Embryonic facial prominence (tissue), 1 donor: Measurements from ENCODE around the gene GNB1L.
"Not testable (repeated sequence)": the region's sequence is repeated elsewhere in the genome, so short reads cannot be mapped to it uniquely, and the experiment has no call there.

ENCODE experiments used
- DNase-seq: peaks from one replicate; pipeline ENCODE4 v3.0.0-alpha.2; 2016; ENCODE audit errors: extremely low spot score

GNB1L gene

DNA sequence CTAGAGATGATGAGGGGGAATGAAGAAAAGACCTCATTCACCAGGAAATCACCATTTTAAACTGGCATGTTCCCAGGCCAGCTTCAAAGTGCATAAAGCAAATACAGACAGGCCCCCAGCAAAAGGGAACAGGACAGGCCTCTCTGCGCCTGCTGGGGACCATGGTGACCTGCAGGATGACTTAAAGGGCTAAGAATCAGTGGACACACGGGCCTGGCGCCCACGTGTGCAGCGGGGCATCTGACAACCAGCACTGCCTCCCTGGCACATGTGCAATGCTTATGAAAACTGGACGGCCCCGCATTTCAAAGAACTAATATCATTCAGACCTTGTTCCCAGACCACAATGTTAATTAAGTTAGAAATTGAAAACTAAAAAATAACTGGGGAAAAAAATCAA, 58.5 kb downstream of the GNB1L start:
- DNase-seq = no peak

DNA sequence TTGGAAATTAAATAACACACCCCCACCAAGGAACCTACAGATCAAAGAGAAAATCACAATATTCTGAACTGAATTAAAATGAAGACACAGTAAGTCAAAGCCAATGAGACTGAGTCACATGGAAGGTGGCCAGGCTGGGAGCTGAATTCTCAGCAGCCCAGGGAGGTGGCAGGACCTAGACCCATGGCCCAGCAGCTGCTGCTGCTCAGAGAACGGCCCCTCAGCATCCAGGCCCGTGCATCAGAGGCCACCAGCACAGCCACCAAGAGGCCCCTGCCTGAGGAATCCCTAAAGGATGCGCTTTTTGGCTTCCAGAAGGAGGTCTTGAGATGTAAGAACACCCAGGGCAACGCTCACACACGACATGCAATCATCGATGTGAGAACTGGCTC, 59.1 kb downstream of the GNB1L start:
- DNase-seq = no peak

DNA sequence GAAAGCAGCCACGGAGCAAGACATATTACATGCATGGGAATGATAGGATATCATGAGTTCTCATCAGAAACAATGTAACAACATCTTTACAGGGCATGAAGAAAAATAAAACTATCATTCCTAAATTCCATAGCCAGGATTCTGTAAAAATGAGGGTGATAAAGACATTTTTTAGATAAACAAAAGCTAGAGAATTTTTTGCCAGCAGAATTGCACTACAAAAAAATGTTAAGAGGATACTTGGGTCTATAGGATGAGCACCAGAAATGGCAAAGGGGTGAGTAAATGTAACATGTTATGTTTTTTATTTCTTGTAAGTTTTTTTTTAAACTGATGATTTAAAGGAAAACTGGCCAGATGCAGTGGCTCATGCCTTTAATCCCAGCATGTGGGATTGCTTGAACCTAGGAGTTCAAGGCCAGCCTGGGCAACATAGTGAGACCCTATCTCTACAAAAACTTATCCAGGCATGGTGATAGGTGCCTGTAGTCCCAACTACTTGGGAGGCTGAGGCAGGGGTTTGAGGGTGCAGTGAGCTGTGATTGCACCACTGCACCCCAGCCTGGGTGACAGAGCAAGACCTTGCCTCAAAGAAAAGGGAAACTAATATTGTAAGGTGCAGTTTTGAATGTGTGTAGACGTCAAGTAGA, 60.9 kb downstream of the GNB1L start:
- DNase-seq = no peak

DNA sequence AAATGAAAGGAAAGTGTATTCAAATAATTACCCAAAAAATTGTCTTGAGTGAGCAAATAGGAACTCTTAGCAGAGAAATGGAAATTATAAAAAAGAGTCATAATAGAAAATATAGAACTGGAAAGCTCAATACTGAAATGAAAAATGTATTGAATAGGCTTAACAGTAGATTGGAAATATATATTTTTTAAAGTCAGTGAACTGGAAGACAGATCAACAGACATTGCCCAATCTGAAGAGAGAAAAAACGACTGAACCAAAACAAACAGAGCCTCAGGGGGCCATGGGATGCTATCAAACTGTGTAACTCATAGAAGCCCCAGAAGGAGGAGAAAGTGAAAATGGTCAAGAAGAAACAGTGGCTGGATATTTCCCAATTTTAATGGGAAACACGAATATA, 61.5 kb downstream of the GNB1L start:
- no peak for DNase-seq

DNA sequence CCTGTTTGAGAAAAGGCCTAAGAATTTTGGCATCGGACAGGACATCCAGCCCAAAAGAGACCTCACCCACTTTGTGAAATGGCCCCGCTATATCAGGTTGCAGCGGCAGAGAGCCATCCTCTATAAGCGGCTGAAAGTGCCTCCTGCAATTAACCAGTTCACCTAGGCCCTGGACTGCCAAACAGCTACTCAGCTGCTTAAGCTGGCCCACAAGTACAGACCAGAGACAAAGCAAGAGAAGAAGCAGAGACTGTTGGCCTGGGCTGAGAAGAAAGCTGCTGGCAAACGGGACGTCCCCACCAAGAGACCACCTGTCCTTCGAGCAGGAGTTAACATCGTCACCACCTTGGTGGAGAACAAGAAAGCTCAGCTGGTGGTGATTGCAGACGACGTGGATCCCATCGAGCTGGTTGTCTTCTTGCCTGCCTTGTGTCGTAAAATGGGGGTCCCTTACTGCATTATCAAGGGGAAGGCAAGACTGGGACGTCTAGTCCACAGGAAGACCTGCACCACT, 62.2 kb downstream of the GNB1L start:
- not testable (repeated sequence) for DNase-seq

DNA sequence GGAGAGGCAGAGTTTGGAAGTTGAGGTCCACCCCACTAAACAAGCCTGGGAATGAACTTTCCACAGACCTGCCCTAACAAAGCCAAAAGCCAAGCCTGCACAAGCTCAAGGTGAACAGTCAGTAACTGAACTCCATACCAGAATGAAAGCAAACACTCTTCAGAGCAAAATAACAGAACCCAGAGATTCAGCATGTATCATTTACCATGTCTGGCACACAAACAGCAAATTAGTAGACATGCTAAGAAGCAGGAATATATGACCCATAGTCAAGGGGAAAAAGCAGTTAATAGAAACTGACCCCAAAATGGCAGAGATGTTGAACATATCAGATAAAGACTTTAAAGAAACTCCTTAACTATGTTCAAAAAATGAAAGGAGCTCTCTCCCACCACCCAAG, 62.8 kb downstream of the GNB1L start:
- DNase-seq = no peak

DNA sequence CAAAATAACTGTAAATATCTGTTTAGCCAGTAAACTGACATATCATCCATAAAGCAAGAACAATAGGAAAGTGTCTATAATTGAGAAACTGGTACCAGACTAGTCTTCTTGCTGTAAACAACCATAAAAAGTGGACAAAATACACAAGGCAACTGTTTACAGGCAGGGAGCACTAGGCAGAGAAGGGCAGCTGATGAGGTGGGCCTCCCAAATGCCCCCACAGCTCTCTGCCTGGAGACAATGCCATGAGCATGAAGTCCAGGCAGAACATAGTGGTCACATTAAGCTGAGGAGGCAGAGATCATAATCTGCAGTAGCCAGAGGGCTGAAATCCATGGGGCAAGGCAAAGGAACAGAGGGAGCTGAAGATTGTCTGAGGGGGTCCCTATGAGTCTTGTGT, 63.4 kb downstream of the GNB1L start:
- DNase-seq = no peak

DNA sequence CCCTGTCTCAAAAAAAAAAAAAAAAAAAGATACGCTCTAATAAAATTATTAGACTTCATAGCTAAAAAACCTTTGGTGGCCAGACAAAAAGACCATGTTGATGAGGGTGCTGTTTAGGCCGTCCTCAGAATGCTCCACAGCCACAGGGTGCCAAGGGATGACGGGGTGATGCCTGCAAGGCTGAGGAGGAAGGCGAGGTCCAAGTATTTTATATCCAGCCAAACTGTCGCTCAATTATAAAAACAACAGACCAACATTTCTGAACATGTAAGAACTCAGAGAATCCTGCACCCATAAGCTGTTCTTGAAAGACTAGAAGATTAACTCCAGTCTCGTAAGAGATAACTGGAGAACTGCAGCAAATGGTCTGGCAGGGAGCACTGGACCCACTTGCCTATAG, 64.8 kb downstream of the GNB1L start:
- no peak for DNase-seq

DNA sequence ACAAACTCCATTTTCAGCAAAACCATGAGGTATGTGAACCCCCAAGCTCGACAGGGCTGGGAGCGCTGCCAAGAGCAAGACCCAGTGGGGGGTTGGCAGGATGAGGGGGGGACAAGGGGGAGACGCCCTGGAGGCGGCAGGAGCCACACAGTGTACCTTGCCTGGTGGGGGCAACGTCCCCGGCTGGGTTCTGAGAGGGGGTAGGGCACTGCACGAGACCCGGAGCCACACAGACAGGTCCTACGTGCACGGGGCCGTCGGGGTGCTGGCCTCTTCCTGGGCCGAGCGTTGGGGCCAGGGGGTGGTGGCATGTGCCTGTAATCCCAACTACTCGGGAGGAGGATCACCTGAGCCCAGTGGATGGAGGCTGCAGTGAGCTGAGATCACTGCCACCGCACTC, 65.3 kb downstream of the GNB1L start:
- no peak for DNase-seq

DNA sequence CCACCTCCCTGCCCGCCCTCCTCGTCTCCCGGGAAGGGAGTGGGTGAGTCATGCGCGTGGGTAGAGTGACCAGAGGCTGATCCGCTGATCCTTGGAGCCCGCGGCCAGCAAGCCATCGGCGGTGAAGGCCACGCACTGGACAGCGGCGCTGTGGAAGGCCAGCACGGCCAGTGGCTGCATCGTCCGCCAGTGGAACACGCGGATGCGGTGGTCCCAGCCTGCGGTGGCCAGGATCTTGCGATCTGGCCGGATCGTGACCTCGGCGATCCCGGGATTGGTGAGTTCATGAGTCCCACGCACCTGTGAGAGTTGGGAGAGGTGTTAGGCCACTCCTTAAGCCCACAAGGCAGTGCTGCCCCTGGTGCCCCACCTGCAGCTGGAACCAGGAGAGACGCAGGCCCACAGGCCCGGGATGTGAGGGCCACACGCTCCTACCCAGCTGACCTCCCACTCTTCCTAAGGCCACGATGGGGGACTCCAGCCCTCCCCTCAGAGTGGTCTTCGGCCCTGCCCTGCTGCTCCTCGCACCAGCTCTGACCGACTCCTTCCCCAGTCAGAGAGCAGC, 65.9 kb downstream of the GNB1L start:
- DNase-seq = no peak

DNA sequence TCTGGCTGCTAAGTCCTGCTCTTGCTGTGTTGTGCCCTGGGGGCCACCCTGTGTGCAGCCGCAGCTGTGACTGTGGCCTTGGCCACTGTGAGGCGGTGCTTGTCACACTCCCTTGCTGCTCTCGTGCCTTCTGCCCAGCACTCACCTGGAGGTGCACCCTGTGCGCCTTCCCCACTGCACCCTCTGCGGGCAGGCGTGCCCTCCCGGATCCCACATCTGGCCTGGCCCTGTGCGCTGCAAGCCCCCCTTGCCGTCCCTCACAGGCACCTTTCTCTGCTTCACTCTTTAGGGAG, 66.9 kb downstream of the GNB1L start:
- DNase-seq = no peak

DNA sequence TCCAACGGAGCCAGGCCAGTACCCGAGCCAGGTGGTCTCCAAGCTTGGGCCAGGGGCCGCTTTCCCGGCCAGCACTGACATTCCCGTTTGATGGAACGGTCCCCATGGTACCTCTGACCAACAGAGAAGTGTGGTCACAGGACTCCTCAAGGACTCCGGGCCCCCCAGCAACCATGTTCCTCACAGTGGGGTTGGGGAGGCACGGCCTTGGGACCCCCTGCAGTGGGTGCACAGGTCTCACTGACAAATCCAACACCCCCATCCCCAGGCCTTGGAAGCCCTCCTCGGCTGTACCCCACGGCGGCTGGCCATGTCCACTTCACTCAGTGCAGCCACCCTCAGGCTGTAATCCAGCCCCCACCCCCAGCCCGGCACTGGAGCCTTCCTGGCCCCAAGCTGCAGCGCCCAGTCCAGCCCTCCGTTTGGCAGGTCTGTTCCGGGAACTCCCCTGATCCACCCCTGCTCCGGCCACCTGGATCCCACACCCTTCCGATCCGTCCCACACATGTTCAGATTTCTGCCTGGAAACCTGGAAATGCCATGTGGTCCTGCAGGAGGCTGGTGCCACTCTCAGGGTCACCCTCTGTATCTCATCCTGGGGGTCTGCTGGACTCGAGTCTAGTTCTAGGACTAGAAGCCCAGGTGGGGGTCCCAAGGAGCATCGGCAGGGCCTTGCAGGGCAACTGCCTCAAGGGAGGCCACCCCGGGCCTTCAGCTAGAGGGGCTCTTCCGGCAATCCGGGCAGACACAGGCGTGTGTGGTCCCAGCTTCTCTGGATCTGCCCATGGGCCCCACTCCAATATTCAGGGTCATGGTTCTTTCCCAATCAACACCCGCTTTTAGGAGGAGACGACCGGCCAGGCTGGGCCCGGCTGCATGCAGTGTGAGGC, 67.5 kb downstream of the GNB1L start:
- DNase-seq = no peak

DNA sequence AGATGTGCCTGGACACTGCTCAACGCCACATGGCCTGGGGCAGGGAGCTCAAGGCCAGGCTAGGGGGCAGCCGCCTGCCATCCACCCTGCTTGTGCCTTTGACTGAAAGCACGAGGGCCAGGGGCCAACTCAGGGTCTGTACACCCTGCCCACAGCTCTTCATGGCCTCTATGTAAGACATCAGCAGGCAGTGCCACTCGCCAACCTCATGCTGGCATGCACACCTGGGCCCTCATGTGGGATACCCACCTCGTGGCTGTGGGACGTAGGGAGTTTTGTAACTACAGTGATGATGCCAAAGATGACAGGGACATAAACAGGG, 68.4 kb downstream of the GNB1L start:
- DNase-seq = no peak

DNA sequence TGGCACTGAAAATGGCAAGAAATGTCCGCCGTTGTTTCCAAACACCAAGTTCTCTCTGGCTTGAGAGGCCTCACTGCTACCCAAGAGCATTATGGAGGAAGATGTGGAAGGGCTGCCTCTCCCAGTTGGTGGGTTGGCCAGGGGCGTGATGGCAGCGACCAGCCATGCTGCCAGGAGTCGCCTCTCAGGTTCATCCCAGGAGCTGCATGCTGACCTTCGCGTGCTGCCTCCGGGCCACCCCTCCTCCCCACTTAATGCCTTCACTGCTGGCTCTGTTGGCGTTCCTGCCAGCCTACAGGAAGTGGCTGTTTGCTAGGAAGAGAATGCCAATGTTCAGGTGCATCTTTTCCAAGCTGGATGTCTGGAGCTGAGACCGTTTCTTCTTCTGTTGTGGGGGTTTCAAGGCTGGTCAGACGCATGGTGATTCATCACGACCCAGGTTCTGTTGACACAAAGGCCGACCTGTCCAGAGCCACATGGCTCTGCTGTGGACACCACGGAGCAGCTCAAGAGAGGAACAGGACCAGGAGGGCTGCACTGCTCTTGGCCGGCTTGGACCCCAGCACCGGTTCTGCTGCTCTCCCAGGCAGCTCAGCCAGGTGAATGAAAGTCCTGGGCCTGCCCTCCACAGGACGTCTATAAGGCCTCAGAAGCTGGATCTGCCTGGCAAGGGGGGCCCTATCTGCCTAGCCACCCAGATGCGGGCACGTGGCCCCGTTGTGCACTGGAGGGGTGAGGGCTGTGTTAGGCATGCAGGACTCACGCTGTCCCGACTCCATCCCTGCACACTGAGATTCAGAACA, 69.0 kb downstream of the GNB1L start:
- DNase-seq = no peak

DNA sequence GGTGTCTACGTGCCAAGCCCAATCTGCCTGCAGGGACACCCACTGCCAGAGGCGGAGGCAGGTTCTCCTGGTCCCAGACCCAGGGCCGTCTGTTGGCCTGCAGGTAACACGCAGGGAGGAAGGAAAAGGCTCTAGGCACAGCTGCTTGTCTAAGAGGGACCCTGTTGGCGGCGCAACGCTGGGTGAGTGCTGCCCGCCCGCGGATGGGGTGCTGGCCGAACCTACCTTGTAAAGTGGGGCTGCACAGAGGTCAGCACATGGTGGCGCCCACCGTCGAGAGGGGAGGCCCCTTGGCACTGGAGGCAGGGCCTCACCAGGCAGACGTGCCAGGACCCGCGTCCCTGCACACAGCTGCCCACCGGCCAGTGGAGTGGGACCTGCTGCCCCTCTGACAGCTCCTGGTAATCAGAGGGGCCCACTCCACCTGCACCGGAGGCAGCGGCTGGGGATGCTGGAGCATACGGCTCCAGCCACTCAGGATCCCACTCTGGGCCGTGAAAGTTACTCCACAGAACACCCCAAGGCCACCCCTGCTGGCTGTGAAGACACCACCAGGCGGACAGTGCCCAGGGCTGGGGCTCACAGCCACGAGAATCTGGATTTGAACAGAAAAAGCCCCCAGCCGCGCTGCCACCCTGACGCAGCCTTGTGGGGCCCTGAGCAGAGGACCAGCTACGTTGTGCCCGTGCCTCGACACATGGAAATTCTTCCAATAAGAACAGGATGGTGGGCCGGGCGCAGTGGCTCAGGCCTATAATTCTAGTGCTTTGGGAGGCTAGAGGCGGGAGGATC, 70.1 kb downstream of the GNB1L start:
- no peak for DNase-seq

DNA sequence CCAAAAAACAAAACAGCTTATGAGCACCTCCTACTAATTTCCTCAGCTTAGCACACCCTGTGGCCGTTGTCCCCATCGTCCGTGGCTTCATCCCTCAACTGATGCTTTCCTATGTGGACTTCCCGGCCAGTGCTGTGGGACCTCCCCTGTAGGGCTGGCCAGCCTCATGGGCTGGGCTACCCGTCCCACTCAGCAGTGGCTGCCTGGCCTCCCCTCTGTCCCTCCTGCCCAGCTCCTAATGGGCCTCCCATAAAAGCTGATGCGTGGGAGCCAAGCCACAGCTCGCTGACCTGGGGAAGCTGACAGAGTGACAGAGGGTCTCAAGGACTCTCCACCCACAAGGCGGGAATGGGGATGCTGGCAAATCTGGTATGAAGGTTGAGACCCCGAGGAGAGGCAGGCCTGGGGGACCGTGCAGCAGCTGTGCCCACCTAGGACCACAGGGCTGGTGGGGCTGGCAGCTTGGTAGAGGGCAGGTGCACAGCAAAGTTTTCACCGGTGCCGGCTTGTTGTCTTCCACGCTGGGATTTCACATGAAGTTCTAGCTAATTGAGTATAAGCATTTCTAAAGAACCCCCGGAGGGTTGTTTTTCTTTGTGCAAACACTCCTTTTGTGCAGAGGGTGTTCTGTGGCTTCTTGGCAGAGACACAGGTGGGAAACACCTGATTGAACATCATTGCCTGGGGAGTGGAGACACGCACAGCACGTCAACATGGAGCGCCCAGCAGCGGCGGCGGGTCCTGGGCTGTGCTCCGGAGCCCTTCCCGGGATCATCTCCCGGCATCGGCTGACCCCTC, 70.9 kb downstream of the GNB1L start:
- DNase-seq = no peak

DNA sequence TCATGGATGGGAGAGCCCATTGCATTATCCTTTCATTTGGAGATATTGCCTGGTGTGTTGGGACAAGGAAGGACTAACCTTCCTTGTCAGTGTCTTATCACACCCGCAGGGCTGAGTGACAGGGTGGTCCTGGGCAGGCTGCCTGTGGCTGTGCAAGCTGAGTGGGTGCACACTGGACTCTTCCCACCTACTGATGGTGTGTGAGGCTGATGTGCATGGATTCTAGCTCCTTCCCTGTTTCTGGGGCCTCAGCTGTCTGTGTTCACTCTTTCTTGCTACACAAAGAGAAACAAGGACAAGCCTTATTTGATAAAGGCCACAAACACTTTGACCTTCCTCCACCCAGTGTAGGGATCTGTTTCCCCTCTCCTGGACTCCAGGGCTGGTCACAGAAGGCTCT, 72.1 kb downstream of the GNB1L start:
- no peak for DNase-seq

DNA sequence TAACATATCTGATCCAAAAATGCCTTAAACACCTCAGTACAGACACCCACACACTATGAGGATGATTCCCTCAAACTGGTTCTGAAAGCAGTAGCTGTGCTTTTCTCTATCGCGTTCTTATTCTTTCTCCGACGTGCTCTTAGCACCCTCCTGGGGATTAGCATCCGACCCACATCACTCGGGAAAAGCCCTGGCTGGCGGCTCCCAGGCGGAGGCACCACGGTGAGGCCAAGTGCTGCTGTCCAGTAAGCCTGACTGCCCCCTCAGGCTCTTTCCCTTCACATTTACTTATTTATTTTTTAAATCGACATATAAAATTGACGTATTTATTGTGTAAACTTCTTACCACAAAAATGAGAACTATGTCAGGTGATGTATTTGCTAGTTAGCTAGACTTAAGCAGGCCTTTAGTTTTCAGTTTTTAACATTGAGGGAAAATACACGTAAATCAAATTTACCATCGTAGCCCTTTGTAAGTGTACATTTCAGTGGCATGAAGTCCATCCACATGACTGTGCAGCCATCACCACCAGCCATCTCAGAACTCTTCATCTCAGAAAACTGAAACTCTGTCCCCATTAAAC, 74.9 kb downstream of the GNB1L start:
- no peak for DNase-seq

DNA sequence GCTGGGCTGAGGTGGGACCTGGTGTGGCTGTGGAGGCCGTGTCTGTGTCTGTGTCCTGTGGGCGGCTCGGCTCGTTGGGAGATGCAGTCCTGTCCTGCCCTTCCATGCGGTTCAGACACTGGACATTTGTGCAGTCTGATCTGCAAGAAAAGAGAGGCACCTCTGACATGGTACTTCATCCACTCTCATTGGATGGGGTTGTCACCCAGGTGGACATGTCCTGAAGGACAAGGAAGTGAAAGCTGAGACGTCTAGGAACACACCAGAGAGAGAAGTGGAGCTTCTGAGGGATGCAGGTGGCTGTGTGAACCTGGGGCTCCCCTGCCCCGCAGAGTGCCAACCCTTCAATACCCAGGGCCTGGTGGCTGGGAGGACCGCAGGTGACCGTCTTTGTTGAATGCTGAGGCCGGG, 75.7 kb downstream of the GNB1L start:
- no peak for DNase-seq

DNA sequence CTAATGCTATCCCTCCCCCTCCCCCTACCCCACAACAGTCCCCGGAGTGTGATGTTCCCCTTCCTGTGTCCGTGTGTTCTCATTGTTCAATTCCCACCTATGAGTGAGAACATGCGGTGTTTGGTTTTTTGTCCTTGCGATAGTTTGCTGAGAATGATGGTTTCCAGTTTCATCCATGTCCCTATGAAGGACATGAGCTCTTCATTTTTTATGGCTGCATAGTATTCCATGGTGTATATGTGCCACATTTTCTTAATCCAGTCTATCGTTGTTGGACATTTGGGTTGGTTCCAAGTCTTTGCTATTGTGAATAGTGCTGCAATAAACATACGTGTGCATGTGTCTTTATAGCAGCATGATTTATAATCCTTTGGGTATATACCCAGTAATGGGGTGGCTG, 77.5 kb downstream of the GNB1L start:
- DNase-seq = not testable (repeated sequence)
